ENCODE measurements around the gene ARHGEF7.

The ARHGEF7 gene

GRCh38 chr13:111325941-111326620, 211.0 kb downstream of the ARHGEF7 start:
- TF ChIP-seq, protein P1, sequence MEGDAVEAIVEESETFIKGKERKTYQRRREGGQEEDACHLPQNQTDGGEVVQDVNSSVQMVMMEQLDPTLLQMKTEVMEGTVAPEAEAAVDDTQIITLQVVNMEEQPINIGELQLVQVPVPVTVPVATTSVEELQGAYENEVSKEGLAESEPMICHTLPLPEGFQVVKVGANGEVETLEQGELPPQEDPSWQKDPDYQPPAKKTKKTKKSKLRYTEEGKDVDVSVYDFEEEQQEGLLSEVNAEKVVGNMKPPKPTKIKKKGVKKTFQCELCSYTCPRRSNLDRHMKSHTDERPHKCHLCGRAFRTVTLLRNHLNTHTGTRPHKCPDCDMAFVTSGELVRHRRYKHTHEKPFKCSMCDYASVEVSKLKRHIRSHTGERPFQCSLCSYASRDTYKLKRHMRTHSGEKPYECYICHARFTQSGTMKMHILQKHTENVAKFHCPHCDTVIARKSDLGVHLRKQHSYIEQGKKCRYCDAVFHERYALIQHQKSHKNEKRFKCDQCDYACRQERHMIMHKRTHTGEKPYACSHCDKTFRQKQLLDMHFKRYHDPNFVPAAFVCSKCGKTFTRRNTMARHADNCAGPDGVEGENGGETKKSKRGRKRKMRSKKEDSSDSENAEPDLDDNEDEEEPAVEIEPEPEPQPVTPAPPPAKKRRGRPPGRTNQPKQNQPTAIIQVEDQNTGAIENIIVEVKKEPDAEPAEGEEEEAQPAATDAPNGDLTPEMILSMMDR (IDR thresholded peaks at IDR 0.05; ENCODE audit: extremely low read depth, missing control alignments): no peak
- no peak for DNase-seq (ENCODE audit: low spot score)

GRCh38 chr13:111326621-111326965, 211.5 kb downstream of the ARHGEF7 start:
- no peak for DNase-seq (ENCODE audit: low spot score)
- TF ChIP-seq, protein P1 (IDR thresholded peaks at IDR 0.05; ENCODE audit: extremely low read depth, missing control alignments): no peak

- TF ChIP-seq, protein P1 (IDR thresholded peaks at IDR 0.05; ENCODE audit: extremely low read depth, missing control alignments): no peak
Measured at GRCh38 chr13:111326981-111327642, 212.0 kb downstream of the ARHGEF7 start.

DNA sequence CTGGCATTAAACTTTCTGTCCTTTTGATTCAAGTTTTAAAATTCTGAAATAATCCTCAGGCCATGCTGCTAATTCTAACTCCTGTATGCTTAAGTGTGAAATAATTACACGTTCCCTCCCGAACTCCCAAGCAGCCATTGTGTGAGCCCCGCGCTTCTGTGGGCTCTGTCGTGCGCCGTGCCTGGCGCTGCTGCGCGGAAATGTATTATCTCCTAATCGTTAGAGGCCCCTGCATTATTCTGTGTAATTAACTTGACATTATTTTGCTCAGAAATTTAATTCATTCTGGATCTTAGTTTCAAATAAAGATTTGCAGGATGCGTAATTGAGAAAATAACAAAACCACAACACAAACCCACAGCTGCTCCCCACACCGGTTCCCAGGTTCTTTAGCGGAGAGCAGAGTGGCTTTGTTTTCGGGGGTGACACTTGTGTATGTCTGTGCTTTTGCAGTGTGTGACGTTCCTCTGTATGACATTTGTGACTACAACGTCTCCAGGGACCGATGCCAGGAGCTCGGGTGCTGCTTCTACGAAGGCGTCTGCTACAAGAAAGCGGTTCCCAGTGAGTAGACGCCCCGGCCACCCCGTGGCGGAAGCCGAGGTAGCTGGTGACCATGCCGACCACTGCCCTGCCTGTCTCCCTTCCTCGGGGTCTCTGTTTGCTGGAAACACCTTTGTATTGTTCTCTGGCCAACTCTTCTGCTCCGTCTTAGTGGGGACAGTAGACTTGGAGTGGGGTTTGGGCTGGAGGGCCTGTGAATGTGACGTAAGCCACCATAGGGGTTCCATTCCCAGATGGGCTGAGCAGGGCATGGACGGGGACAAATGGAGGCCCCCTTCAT, 212.8 kb downstream of the ARHGEF7 start:
- DNase-seq (ENCODE audit: low spot score): no peak
- TF ChIP-seq, protein P1 (IDR thresholded peaks at IDR 0.05; ENCODE audit: extremely low read depth, missing control alignments): no peak

More at GRCh38 chr13:111326981-111327642, 212.0 kb downstream of the ARHGEF7 start:
- no peak for DNase-seq (ENCODE audit: low spot score)

DNA sequence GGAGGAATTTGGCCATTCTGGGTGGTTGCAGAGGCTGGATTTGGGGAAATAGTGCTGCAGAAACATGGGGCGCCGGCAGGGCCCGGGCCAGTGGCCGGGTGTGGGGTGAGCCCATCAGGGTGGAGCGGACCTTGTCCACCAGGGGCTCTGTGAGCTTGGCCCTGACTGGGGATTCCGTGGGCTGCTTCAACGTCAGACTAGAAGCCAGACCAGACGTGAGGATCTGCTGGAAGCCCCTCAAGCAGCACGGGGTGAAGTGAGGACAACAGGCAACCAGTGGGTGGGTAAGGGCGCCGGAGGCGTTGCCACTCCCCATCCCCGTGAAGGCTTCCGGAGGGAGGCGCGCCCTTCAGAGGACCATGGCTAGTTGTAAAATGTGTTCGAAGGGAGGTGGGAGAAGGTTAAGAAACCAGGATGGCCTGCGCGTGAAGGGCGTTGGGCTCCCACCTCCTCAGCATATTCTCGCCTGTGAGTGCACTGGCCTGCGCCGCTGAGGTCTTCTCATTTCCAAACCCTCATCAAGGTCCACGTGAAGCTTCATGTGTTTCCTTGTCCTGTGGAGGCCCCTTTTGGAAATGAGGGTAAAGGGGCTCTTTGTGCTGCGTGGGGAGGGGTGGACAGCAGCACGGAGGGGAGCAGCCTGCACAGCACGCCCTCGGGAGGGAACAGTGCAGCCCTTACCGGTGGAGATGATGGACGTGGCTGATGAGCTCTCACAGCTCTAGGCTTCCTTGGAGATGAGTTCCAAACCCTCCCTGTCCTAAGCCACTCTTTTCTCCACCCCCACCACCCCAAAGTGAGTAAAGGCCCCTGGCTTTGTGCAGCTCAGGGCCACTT, 213.7 kb downstream of the ARHGEF7 start:
- TF ChIP-seq, protein P1 (IDR thresholded peaks at IDR 0.05; ENCODE audit: extremely low read depth, missing control alignments): no peak
- no peak for DNase-seq (ENCODE audit: low spot score)

GRCh38 chr13:111329641-111330040, 214.5 kb downstream of the ARHGEF7 start:
- no peak for DNase-seq (ENCODE audit: low spot score)
- TF ChIP-seq, protein P1 (IDR thresholded peaks at IDR 0.05; ENCODE audit: extremely low read depth, missing control alignments): no peak
